Activated gamma-delta T cell treated with Interleukin-2 at 50 U/mL for 16 hours (primary cell): Measurements from ENCODE around the gene NCAM1.
"Not testable (repeated sequence)": the region's sequence is repeated elsewhere in the genome, so short reads cannot be mapped to it uniquely, and the experiment has no call there.

Experiments used
- DNase-seq: peaks from one replicate; pipeline ENCODE4 v3.0.0-alpha.2; 2020

NCAM1 gene

DNA sequence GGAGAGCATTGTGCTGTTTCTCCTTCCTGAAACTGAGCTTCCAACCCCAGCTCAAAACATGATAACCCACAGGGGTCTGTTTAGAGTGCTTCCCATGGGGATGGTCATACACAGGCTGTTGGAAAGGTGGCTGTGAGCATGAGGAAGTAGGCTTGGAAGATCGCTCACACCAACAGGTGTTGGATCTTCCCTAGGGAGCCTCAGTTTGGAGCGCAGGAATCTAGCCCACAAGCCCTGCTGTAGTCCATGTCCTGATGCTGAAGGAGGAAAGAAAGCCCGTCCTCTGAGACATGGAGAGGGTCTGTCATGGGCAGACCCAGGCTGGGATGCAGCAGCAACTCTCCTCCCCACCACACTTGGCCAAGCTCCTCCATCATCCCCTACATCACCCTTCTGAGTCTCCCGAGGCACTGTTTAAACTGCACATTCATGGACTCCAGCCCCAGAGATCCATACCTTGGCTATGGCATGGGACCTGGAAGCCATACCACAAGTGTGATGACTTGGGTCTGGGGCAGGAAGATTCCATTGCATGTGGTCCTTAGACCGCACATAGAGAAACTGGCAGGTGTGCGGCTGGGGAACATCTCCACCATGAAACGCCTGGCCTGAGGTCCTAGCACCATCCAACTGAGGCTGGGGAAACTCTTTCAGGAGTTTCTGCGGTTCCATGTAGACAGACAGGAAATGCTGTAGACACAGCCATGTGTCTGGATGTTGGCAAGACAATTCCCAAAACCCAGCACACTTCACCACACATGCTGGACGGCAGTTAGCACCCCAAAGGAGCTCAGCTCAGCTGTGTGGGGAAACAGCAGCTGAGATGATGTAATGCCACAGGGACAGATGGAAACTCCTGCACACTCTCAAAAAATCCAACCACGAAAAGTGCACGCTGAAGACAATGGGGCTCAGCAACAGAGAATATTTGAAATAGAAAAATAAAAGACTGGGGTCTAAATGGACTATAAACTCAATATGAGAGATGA is 325.6 kb downstream of the NCAM1 start:
- no peak for DNase-seq

GRCh38 chr11:113287801-113288200 is 326.6 kb downstream of the NCAM1 start:
- DNase-seq, result no peak

GRCh38 chr11:113288286-113288863 is 327.2 kb downstream of the NCAM1 start:
- DNase-seq, result no peak

DNA sequence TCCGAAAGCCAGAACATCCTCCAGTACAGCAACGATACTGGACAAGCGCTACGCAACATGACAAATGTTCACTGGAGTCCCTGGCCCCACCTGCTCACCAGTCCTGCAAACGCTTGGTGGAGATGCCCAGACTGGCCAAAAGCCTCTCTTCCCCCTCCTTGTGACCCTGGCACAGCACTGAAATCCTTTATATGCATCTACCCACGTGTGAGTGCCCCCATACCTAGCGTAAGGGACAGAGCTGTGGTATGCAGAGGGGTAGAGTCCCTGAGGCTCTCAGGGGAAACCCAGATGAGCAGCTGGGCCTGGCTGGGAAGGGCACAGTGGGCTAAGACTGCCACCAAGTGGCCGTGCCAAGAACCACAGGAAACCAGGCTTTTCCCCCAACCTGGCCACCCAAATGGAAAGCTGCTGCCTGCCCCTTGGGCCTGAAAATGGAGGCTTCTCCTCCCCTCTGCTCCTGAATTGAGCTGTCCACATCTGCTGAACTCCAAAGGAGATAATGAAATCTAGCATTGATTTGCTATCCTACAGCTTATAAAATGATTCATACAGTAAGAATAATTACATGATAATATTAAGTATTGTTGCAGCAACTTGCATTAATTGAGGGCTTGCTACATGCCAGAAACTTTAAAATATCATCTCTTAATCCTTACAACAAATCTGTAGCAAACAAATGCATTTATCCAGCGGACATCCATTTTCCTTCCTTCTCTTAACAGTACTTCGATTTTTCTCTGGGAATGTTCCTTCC is 328.4 kb downstream of the NCAM1 start:
- peak; percentile 35 for DNase-seq

- no peak for DNase-seq
Measured at GRCh38 chr11:113293936-113294335, 332.7 kb downstream of the NCAM1 start.

GRCh38 chr11:113295993-113296392 is 334.8 kb downstream of the NCAM1 start:
- DNase-seq, result no peak

GRCh38 chr11:113296447-113297205 is 335.4 kb downstream of the NCAM1 start:
- DNase-seq, result no peak

GRCh38 chr11:113298496-113298895 is 337.3 kb downstream of the NCAM1 start:
- DNase-seq, result not testable (repeated sequence)

DNA sequence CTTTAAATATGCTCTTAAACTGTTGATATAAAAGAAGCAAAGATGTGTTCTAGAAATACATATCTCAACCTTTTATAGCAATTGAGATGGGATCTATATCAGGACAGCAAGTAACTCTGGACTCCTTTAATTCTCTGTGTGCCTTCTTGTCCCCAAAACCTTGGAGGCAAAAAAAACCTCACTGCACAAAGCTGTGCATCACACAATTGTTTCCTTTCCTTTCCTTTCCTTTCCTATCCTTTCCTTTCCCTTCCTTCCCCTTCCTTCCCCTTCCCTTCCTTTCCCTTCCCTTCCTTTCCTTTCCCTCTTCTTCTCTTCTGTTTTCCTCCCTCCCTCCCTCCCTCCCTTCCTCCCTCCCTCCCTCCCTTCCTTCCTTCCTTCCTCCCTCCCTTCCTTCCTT is 343.7 kb downstream of the NCAM1 start:
- DNase-seq, result no peak

DNA sequence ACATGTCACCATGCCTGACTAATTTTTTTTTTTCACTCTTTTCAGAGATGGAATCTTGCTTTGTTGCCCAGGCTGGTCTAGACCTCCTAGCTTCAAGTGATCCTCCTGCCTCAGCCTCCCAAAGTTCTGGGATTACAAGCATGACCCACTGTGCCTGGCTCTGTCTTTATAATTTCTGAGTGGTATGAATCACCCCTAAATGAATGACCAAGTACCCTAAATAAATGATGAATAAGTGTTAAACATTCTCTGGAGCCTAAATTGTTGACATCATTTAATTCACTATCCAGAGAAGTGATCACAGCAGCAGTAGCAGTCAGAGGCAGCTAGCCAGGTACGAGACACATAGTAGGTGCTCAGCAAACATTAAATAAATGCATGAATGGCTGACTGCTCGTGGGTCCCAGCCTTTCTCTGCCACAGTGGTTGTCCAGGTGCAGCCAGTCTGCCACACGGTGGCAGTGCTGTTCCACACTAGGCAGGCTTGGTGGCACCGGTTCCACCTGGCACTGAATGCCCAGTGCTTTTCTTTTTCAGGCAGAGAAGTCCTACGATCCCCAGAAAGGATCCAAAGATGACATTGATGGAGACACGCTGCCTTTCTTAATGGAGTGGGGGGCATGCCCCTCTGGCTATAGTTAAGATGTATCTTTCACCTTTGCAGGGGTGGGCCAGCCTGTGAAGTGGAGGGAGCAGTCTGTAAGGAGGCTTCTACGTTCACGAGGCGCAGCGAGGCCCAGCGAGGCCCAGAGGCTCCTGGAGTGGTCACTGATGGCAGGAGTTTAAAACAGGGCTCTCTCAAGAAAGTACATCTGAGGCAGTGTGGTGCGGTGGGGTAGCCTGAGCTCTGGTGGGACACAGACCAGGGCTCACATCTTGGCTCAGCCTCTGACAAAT is 344.5 kb downstream of the NCAM1 start:
- peak; percentile 63 for DNase-seq

DNA sequence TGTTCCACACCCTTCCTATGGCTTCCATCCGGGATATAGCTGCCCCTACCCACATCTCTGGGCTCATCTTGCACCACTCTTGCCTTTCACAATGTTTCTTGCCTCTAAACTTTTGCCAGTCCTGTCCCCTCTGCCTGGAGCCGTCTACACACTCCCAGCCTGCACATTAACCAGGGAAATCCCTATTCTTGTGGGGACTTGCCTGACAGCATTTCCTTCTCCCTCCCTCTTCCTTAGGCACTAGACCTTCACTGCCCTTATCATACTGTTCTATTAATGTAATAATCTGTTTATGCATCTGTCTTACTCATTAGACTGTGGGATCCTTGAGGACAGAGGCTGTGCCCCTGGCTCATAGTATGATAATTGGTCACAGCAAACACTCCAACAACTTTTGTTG is 347.4 kb downstream of the NCAM1 start:
- DNase-seq, result no peak

DNA sequence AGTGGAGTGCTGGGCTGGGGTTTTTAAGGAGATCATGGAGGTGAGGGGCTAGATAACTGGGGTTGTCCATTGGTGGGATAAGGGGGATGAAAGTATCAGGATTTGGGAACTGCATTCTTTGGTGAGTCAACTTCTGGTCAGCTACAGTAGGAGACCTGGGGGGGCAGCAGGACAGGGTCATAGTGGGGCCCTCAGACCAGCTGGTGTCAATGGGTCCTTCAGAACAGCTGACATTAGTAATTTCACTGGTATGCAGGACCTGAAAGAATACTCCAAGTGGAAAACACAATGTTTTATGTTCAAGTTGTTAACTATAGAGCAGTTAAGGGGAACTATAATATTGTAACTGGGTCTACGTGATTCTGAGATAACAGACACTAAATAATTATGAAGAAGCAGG is 350.3 kb downstream of the NCAM1 start:
- no peak for DNase-seq

GRCh38 chr11:113313601-113314000 is 352.4 kb downstream of the NCAM1 start:
- no peak for DNase-seq

DNA sequence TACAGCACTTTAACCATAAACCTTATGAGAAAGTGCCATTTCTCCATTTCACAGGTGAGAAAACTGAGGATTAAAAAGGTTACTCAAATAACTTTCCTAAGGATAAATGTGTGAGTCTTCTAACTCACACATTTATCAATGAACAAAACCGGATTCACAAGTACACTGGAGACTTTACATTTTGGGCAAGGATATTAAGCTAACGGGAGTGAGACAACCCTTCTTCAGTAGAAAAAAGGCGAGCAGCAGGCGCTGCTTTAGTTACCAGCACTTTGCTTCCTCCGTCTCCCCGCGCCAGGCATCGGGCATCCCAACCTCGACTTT is 352.8 kb downstream of the NCAM1 start:
- DNase-seq, result no peak

GRCh38 chr11:113314389-113315301 is 353.4 kb downstream of the NCAM1 start, which contains the start of gene TTC12:
TTC12 (plus strand) TSS chr11:113314583; CDS start chr11:113316258, 1,675 bp downstream.
- peak; percentile 90 for DNase-seq

GRCh38 chr11:113315811-113316210 is 354.6 kb downstream of the NCAM1 start:
- DNase-seq, result no peak

GRCh38 chr11:113316256-113316655 is 355.0 kb downstream of the NCAM1 start:
- DNase-seq, result no peak

GRCh38 chr11:113317339-113317738 is 356.1 kb downstream of the NCAM1 start:
- DNase-seq, result no peak

- no peak for DNase-seq
Measured at GRCh38 chr11:113319085-113319484, 357.9 kb downstream of the NCAM1 start.

GRCh38 chr11:113322158-113322557 is 360.9 kb downstream of the NCAM1 start:
- no peak for DNase-seq

- DNase-seq, result no peak
Measured at GRCh38 chr11:113324250-113324649, 363.0 kb downstream of the NCAM1 start.
